ENCODE data around the gene PARG.
"Not testable (repeated sequence)": the region's sequence is repeated elsewhere in the genome, so short reads cannot be mapped to it uniquely, and the experiment has no call there.

PARG gene

DNA sequence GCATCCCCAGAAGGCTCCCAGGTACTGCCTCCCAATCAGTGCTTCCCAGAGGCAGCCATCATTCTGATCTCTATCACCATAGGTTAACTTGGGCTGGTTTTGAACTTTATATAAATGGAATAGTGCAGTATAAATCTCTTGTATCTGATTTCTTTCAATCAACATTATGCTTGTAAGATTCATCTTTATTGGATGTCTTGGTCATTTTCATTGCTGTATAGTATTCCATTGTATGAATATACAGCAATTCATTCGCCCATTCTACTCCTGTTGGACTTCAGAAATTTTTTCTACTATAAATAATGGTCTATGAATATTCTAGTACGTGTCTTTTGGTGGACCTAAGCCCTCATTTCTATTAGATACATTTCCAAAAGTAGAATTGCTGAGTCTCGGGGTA lies 163.6 kb downstream of the PARG start:
- no peak for TF ChIP-seq CTCF (IDR thresholded peaks at IDR 0.05; ENCODE audit: control insufficient read depth, insufficient read depth, low read depth, low read length, missing control alignments)
- H3K4me3 ChIP-seq (ENCODE audit: control insufficient read depth, low read depth, low read length), result no peak overlapping the region
- no peak for DNase-seq (ENCODE audit: low read depth)

- no peak for DNase-seq (ENCODE audit: low read depth)
- no peak for TF ChIP-seq CTCF (IDR thresholded peaks at IDR 0.05; ENCODE audit: control insufficient read depth, insufficient read depth, low read depth, low read length, missing control alignments)
- no peak overlapping the region for H3K4me3 ChIP-seq (ENCODE audit: control insufficient read depth, low read depth, low read length)
Measured at GRCh38 chr10:49776851-49777250, 165.0 kb downstream of the PARG start.

DNA sequence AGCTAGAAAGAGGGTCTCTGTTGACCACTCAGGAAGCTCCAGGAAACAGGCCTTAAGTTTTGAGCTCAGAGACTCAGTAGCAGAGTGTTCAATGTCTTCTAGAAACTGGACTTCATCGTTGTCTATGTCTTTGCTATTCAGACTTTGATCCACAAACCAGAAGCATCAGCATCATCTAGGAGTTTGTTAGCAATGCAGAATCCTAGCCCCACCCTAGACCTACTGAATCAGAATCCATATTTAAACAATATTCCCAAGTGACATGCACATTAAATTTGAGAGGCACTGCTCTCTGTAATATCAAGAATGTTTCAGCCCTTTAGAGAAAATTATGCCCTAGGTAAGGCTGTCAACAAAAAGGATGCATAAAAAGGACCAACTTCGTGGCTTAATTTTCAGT lies 166.8 kb downstream of the PARG start:
- DNase-seq (ENCODE audit: low read depth), result no peak

GRCh38 chr10:49772944-49773343 lies 168.9 kb downstream of the PARG start:
- H3K4me3 ChIP-seq (ENCODE audit: control insufficient read depth, low read depth, low read length), result not testable (repeated sequence)

More for the DNA sequence above, 166.8 kb downstream of the PARG start:
- no peak for TF ChIP-seq CTCF (IDR thresholded peaks at IDR 0.05; ENCODE audit: control insufficient read depth, insufficient read depth, low read depth, low read length, missing control alignments)
- no peak overlapping the region for H3K4me3 ChIP-seq (ENCODE audit: control insufficient read depth, low read depth, low read length)

GRCh38 chr10:49771046-49771445 lies 170.8 kb downstream of the PARG start:
- not testable (repeated sequence) for DNase-seq (ENCODE audit: low read depth); H3K4me3 ChIP-seq (ENCODE audit: control insufficient read depth, low read depth, low read length)

More at GRCh38 chr10:49772944-49773343, 168.9 kb downstream of the PARG start:
- not testable (repeated sequence) for DNase-seq (ENCODE audit: low read depth)

- TF ChIP-seq CTCF (IDR thresholded peaks at IDR 0.05; ENCODE audit: control insufficient read depth, insufficient read depth, low read depth, low read length, missing control alignments), result no peak
- no peak overlapping the region for H3K4me3 ChIP-seq (ENCODE audit: control insufficient read depth, low read depth, low read length)
- DNase-seq (ENCODE audit: low read depth), result no peak
Measured at GRCh38 chr10:49769692-49770091, 172.1 kb downstream of the PARG start.

DNA sequence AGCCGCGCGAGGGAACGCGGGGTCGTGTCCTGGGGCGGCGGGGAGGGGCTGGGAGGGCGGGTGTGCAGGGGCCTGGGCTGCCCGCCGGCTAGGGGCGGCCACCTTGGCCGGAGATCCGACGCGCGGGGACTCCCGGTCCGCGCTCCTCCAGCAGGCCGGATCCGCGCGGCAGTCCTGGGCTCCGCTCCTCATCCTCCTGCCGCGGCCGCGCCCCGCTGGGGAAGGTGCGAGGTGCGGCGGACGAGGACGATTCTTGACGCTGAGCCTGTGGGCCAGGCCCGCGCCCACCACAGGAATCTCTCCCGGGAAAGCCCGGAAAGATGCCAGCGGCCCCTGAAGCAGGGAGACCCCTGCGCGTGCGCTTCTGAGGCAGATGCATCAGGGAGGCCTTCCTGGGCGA lies 173.1 kb downstream of the PARG start:
- no peak overlapping the region for H3K4me3 ChIP-seq (ENCODE audit: control insufficient read depth, low read depth, low read length)
- DNase-seq (ENCODE audit: low read depth), result no peak
- no peak for TF ChIP-seq CTCF (IDR thresholded peaks at IDR 0.05; ENCODE audit: control insufficient read depth, insufficient read depth, low read depth, low read length, missing control alignments)

DNA sequence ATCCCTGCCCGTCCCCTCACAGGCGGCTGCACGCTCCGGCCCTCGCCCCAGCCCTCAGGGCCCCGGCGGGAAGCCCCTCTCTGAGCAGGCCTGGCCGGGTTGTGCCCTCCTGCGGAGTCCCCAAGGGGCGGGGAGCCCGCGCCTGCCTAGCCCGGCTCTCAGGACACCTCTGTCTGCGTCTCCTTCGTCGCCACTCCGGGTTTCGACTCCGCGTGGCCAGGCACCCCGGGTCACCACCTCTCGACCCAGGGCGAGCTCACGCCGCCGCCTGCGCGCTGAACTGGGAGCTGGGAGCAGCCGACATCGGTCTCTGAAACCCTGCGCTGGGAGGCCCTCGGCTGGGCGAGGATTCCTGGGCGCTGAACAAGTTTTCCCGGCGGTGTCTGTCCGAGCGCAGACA lies 173.5 kb downstream of the PARG start:
- no peak overlapping the region for H3K4me3 ChIP-seq (ENCODE audit: control insufficient read depth, low read depth, low read length)
- DNase-seq (ENCODE audit: low read depth), result no peak
- TF ChIP-seq CTCF (IDR thresholded peaks at IDR 0.05; ENCODE audit: control insufficient read depth, insufficient read depth, low read depth, low read length, missing control alignments), result no peak

Data from AG09309 (cell line).